ENCODE data around the gene UFC1.

- TF ChIP-seq EP300 (IDR thresholded peaks at IDR 0.05) (no peak), POLR2A (IDR thresholded peaks at IDR 0.05) (no peak), CTCF (IDR thresholded peaks at IDR 0.05) (no peak)
Observed at GRCh38 chr1:161176468-161177111, 22.8 kb downstream of the UFC1 start.
